Measurements from ENCODE around the gene CCNK. TPM values are rescaled to one million over a fixed set of nuclear protein-coding genes. Genes with fewer than 3 reads are reported as not detected.
A peak's percentile ranks its signal among the peaks of the same experiment; 100 is the strongest.

The CCNK gene
- total and polyA plus RNA-seq, 2 of the 13 experiments (the other 11 are each of a cell fraction or from before 2014, with no cell fraction given): 4.9 to 9.7 TPM

DNA sequence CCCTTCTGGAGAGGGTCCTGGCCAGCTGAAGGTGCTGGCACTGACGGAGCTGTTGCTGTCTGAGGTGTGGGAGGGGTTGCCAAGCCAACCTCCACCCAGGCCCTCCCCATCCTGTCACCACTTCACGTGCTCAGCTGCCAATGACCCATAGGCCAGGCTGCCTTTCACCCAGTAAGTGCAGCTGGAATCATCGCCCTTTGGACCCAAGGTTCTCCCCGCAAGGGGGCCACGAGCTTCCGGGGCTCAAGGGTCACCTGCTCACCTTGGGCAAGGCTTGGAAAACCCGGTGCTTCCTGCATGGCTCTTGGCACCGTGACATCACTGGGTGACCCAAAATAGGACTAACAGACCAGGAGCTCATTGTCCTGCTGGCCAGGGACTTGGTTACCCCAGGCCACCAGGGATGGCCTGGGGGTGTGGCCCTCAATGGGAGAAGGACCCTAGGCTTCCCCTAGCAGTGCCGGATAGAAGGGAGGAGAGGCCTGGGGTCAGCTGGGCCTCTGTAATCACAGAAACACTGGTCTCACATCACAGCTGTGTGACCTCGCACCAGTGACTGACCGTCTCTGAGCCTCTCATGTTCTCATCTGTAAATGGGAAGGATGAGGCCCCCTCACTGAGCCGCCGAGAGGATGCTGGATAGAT is 71.5 kb downstream of the CCNK start (continued):
- TF ChIP-seq ZNF746 (CRISPR knock-in tag; IDR thresholded peaks at IDR 0.05): peak; percentile 93
- TF ChIP-seq ZNF749 (CRISPR knock-in tag; IDR thresholded peaks at IDR 0.05; ENCODE audit: borderline replicate concordance): 0 out of 2 replicates have a peak, but pooled peaks have one; percentile 46
- no peak for TF ChIP-seq REXO4 (CRISPR knock-in tag; IDR thresholded peaks at IDR 0.05; ENCODE audit: borderline replicate concordance)
- TF ChIP-seq FOXK1 (CRISPR knock-in tag; IDR thresholded peaks at IDR 0.05; ENCODE audit: borderline replicate concordance, low read depth): peak; percentile 88; the same call in 1 of the 2 replicates
- TF ChIP-seq ZNF720 (CRISPR knock-in tag; IDR thresholded peaks at IDR 0.05): no peak
- TF ChIP-seq, protein P1, sequence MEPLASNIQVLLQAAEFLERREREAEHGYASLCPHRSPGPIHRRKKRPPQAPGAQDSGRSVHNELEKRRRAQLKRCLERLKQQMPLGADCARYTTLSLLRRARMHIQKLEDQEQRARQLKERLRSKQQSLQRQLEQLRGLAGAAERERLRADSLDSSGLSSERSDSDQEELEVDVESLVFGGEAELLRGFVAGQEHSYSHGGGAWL (CRISPR knock-in tag; IDR thresholded peaks at IDR 0.05): peak; percentile 36; the same call in 1 of the 2 replicates
- TF ChIP-seq, protein P2, sequence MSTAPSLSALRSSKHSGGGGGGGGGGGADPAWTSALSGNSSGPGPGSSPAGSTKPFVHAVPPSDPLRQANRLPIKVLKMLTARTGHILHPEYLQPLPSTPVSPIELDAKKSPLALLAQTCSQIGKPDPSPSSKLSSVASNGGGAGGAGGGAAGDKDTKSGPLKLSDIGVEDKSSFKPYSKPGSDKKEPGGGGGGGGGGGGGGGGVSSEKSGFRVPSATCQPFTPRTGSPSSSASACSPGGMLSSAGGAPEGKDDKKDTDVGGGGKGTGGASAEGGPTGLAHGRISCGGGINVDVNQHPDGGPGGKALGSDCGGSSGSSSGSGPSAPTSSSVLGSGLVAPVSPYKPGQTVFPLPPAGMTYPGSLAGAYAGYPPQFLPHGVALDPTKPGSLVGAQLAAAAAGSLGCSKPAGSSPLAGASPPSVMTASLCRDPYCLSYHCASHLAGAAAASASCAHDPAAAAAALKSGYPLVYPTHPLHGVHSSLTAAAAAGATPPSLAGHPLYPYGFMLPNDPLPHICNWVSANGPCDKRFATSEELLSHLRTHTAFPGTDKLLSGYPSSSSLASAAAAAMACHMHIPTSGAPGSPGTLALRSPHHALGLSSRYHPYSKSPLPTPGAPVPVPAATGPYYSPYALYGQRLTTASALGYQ (CRISPR knock-in tag; IDR thresholded peaks at IDR 0.05): peak; percentile 93
- TF ChIP-seq JDP2 (CRISPR knock-in tag; IDR thresholded peaks at IDR 0.05; ENCODE audit: borderline replicate concordance): no peak
- peak; percentile 99 for TF ChIP-seq SALL1 (CRISPR knock-in tag; IDR thresholded peaks at IDR 0.05)
- TF ChIP-seq, protein P3, sequence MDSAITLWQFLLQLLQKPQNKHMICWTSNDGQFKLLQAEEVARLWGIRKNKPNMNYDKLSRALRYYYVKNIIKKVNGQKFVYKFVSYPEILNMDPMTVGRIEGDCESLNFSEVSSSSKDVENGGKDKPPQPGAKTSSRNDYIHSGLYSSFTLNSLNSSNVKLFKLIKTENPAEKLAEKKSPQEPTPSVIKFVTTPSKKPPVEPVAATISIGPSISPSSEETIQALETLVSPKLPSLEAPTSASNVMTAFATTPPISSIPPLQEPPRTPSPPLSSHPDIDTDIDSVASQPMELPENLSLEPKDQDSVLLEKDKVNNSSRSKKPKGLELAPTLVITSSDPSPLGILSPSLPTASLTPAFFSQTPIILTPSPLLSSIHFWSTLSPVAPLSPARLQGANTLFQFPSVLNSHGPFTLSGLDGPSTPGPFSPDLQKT (CRISPR knock-in tag; IDR thresholded peaks at IDR 0.05; ENCODE audit: borderline replicate concordance): no peak
- peak; percentile 83; the same call in 1 of the 2 replicates for TF ChIP-seq ZNF510 (CRISPR knock-in tag; IDR thresholded peaks at IDR 0.05; ENCODE audit: low read depth)
- TF ChIP-seq NR2C2 (CRISPR knock-in tag; IDR thresholded peaks at IDR 0.05; ENCODE audit: borderline replicate concordance): peak; percentile 96
- TF ChIP-seq, protein P4, sequence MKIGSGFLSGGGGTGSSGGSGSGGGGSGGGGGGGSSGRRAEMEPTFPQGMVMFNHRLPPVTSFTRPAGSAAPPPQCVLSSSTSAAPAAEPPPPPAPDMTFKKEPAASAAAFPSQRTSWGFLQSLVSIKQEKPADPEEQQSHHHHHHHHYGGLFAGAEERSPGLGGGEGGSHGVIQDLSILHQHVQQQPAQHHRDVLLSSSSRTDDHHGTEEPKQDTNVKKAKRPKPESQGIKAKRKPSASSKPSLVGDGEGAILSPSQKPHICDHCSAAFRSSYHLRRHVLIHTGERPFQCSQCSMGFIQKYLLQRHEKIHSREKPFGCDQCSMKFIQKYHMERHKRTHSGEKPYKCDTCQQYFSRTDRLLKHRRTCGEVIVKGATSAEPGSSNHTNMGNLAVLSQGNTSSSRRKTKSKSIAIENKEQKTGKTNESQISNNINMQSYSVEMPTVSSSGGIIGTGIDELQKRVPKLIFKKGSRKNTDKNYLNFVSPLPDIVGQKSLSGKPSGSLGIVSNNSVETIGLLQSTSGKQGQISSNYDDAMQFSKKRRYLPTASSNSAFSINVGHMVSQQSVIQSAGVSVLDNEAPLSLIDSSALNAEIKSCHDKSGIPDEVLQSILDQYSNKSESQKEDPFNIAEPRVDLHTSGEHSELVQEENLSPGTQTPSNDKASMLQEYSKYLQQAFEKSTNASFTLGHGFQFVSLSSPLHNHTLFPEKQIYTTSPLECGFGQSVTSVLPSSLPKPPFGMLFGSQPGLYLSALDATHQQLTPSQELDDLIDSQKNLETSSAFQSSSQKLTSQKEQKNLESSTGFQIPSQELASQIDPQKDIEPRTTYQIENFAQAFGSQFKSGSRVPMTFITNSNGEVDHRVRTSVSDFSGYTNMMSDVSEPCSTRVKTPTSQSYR (CRISPR knock-in tag; IDR thresholded peaks at IDR 0.05; ENCODE audit: borderline replicate concordance): peak; percentile 62; the same call in 1 of the 2 replicates
- no peak for TF ChIP-seq ZBTB1 (CRISPR knock-in tag; IDR thresholded peaks at IDR 0.05; ENCODE audit: borderline replicate concordance)
- TF ChIP-seq, protein P5, sequence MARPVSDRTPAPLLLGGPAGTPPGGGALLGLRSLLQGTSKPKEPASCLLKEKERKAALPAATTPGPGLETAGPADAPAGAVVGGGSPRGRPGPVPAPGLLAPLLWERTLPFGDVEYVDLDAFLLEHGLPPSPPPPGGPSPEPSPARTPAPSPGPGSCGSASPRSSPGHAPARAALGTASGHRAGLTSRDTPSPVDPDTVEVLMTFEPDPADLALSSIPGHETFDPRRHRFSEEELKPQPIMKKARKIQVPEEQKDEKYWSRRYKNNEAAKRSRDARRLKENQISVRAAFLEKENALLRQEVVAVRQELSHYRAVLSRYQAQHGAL (CRISPR knock-in tag; IDR thresholded peaks at IDR 0.05; ENCODE audit: not compliant biosample characterization): no peak
- TF ChIP-seq, protein P6, sequence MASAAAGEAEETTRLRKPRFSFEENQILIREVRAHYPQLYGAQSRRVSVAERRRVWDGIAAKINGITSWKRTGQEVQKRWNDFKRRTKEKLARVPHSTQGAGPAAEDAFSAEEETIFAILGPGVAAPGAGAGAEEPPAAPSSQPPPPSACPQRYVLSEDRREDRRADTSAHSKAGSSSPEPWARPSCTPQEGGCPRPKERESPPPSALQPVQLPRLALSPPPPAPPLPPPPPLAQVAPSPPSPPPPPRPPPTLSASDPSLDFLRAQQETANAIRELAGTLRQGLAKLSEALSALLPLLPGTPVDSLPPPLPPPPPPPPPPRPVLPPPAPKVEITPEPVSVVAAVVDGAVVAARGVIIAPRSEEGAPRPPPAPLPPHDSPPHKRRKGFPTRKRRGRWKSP (CRISPR knock-in tag; IDR thresholded peaks at IDR 0.05): 0 out of 2 replicates have a peak, but pooled peaks have one; percentile 74
- peak; percentile 62; the same call in 1 of the 2 replicates for TF ChIP-seq STAT5B (CRISPR knock-in tag; IDR thresholded peaks at IDR 0.05)

Data from HepG2 (cell line).